HG03025 (cell line): ENCODE results near the gene CYS1.
"Not testable (repeated sequence)": the region's sequence is repeated elsewhere in the genome, so short reads cannot be mapped to it uniquely, and the experiment has no call there.

ENCODE experiments used
- ATAC-seq: cut with Tn5 transposase; IDR thresholded peaks from one replicate; pipeline ENCODE4 v1.9.1; 2021; ENCODE audit warnings: mild to moderate bottlenecking, moderate library complexity; ENCODE audit not compliant: unreplicated experiment, low FRiP score

Gene CYS1

GRCh38 chr2:10094271-10094814, 14.1 kb upstream of the CYS1 start:
- ATAC-seq: no peak

DNA sequence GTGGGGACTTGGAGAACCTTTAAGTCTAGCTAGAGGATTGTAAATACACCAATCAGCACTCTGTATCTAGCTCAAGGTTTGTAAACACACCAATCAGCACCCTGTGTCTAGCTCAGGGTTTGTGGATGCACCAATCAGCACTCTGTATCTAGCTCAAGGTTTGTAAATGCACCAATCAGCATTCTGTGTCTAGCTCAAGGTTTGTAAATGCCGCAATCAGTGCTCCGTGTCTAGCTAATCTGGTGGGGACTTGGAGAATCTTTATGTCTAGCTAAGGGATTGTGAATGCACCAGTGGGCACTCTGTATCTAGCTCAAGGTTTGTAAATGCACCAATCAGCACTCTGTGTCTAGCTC, 11.7 kb upstream of the CYS1 start:
- ATAC-seq: not testable (repeated sequence)

GRCh38 chr2:10091182-10091888, 11.1 kb upstream of the CYS1 start:
- no peak for ATAC-seq

- no peak for ATAC-seq
Observed at GRCh38 chr2:10089565-10090190, 9.5 kb upstream of the CYS1 start.

DNA sequence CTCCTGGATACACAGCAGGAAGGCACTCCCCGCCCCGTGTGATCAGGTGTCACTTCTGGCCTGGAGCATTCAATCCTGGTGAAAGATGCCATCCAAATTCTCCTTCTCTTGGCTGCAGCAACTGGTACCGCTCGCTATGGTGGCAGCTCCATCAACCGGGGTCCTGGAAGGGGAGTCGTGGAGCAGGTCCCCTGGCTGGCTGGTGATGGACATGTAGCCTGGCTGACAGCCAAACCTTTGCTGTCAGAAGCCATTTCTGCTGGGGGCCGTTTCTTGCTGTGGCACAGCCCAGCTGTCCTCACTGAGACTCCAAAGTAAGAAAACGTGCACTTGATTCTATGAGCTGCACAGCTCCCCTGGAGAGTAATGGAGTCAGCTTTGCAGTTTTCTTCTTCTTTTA, 7.1 kb upstream of the CYS1 start:
- ATAC-seq: no peak

GRCh38 chr2:10086950-10087349, 6.7 kb upstream of the CYS1 start:
- no peak for ATAC-seq

GRCh38 chr2:10085668-10086059, 5.5 kb upstream of the CYS1 start:
- no peak for ATAC-seq

- ATAC-seq: no peak
Observed at GRCh38 chr2:10085043-10085667, 4.9 kb upstream of the CYS1 start.

DNA sequence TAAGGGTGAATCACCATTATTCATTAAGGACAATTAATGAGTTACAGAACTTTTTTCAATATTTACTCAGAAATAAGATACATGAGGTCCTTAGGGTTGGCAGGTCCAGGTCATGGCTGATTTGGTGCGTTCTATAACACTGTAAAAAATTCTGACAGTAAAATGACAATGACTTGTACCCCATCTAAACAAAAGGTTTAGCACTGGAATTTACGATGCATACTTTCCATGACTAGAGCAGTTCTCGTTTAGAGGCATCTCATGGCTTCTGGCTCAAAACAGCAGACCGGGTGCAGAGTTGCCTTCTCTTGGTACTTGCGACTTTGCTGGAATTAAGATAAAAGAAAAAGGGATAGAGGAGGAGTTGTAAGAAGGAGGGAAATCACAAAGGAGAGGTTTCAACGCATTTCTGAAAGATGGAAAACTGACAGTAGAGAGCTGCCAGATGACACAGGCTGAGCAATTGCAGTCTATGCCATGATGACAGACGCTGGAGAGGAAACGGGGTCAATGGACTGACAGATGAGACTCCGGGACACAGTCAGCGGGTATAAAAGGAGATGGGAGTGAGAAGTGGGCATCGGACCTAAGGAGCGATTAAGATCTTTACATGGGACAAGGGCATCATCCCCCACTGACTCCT, 4.1 kb upstream of the CYS1 start:
- no peak for ATAC-seq

DNA sequence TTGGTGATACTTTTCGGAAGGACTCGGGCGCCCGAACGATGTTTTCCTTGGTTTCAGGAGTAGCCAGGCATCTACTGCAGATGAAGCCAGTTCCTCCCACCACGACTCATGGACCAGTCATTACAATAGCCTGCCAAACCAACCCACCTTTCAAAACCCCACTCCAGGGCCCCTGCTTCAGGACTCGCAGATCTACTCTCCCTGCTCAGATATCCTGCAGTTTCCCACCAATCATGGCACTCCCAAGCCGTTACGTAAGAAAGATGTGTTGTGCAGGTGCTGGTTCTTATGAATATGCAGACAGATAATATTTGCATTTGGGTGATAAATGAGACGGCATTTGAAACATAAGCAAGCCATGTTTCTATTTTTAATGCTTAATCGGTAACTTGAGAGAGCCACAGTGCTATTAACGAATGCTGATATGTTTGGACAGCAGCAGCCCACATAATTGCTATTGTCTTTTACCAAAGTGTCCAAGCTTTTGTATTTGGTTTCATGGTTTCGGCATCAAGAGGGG, 3.5 kb upstream of the CYS1 start:
- no peak for ATAC-seq

DNA sequence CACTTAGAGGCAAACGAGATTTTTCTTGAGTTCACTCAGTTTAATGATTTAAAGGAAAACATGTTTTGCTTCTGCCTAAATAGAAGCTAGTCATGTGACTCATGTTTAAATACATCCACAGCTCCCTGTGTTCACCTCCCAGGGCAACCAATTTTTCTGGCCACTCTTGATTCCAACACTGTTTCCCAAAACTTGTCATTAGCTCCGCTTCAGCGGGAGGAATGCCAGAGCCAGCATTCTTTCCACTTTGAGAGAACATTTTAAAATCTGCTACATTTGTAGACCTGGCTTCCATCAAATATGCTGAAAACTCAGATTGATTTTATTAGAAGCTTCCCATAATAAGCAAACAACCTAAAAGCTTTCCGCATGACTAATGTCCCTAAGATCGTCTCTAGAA, 2.8 kb upstream of the CYS1 start:
- ATAC-seq: no peak

- ATAC-seq: no peak
Observed at GRCh38 chr2:10080536-10081304, 509 bp upstream of the CYS1 start.

GRCh38 chr2:10079266-10079869, 843 bp downstream of the CYS1 start:
- ATAC-seq: no peak

- no peak for ATAC-seq
Observed at GRCh38 chr2:10078704-10079265, 1.4 kb downstream of the CYS1 start.

GRCh38 chr2:10078001-10078400, 2.2 kb downstream of the CYS1 start:
- ATAC-seq: no peak

GRCh38 chr2:10076988-10077527, 3.2 kb downstream of the CYS1 start:
- no peak for ATAC-seq

GRCh38 chr2:10076511-10076910, 3.7 kb downstream of the CYS1 start:
- ATAC-seq: no peak

- no peak for ATAC-seq
Observed at GRCh38 chr2:10075571-10076209, 4.5 kb downstream of the CYS1 start.

- no peak for ATAC-seq
Observed at GRCh38 chr2:10075101-10075500, 5.1 kb downstream of the CYS1 start.
